Measurements from ENCODE around the gene LDLRAD4. TPM values are rescaled to one million over a fixed set of nuclear protein-coding genes. Genes with fewer than 3 reads are reported as not detected.

LDLRAD4 gene
- total RNA-seq, 1 experiment from 2014 or later = not detected

DNA sequence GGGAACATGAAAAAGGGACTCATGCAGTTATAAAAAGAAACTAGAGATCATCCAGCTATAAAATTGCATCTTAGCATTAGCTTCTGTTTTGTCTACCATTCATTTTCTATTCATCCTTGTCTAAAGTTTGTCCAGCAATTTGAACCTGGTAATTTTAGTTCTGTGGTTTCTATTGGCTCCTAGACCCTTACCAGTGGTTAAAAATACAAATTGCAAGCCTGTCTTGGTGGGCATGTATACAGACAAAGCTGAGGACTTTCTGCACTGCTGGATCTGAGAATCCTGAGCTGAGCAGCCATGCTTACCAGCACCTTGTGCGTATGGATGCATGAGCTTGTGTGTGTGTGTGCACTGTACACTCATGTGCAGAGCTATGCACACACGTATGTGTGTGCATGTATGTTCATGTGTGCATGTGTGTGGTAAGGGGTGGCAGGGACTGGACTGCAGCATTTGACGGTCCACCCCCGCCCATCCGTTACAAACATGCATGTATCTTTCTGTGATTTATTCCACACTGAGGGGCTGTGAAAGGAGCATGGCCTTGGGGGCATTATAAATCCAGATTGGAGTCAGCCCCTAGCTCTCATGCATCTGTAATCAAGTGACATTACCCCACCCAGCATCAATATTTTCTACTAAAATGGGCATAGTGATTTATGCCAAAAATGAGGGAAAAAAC, 363.1 kb downstream of the LDLRAD4 start:
- TF ChIP-seq, protein P1, sequence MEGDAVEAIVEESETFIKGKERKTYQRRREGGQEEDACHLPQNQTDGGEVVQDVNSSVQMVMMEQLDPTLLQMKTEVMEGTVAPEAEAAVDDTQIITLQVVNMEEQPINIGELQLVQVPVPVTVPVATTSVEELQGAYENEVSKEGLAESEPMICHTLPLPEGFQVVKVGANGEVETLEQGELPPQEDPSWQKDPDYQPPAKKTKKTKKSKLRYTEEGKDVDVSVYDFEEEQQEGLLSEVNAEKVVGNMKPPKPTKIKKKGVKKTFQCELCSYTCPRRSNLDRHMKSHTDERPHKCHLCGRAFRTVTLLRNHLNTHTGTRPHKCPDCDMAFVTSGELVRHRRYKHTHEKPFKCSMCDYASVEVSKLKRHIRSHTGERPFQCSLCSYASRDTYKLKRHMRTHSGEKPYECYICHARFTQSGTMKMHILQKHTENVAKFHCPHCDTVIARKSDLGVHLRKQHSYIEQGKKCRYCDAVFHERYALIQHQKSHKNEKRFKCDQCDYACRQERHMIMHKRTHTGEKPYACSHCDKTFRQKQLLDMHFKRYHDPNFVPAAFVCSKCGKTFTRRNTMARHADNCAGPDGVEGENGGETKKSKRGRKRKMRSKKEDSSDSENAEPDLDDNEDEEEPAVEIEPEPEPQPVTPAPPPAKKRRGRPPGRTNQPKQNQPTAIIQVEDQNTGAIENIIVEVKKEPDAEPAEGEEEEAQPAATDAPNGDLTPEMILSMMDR (conservative IDR thresholded peaks at IDR 0.05; ENCODE audit: low read depth, low read length) = no peak
- TF ChIP-seq EZH2 (IDR thresholded peaks at IDR 0.05; ENCODE audit: low read length, unreplicated experiment) (no peak), EZH2phosphoT487 (IDR thresholded peaks at IDR 0.05; ENCODE audit: borderline replicate concordance, low read length) (no peak)
- Histone ChIP-seq H3K4me1 (ENCODE audit: insufficient read depth, low read length) (no peaks in the 10 kb centered on the region), H3F3A (ENCODE audit: low read length, unreplicated experiment) (no peaks in the 10 kb centered on the region), H3K4me2 (ENCODE audit: low read length) (no peak overlapping the region), H3K9ac (ENCODE audit: low read length) (no peak overlapping the region), H3K79me2 (ENCODE audit: low read length) (no peaks in the 10 kb centered on the region), H3K9me2 (replicated peaks; ENCODE audit: low read length) (no peaks in the 10 kb centered on the region), H3K27ac (ENCODE audit: low read length) (no peak overlapping the region), H3K9me3 (ENCODE audit: low read length) (no peaks in the 10 kb centered on the region), H3K36me3 (ENCODE audit: low read depth, low read length) (no peaks in the 10 kb centered on the region), H2AFZ (ENCODE audit: low read length) (no peak overlapping the region), H3K27me3 (ENCODE audit: low read length) (peaks cover 80% of the 10 kb centered on the region), H3K4me3 (ENCODE audit: low read length) (no peak overlapping the region), H4K20me1 (ENCODE audit: low read length) (no peaks in the 10 kb centered on the region)
- no peak for DNase-seq
- BruUV-seq (replicated peaks) = no TSS peak
- intact Hi-C loops (cut with micrococcal nuclease) = no loop called here
- CTCF ChIA-PET = interaction anchor here (0.6 kb wide), 1 partner anchor 9 kb away, joined by 3 read pairs; no protein-coding TSS in a partner anchor
- ATAC-seq = no peak
- POLR2A ChIA-PET (ENCODE audit: unreplicated experiment) = no interaction called here

DNA sequence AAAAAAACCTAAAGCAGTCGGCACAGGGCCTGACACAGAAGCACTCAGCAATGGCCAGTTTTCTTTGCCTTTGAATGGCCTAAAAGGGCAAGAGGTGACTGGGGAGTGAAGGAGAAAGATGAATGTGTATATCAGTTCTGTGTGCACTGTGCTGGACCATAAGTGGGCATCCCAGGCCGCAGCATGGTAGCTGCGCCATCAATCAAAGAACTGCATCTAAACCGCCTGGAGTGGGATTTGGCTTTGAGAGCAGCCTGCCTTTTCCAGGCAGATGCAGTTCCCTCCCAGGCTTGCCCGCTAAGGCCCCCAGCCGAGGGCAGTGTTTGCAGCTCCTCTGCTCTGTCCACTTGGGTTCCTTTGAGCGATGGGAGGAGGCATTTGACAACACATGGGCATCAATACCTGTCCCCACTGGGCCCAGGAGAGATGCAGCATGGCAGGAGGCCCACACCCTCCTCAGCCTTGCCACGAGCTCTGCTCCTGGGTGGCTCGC, 363.7 kb downstream of the LDLRAD4 start:
- POLR2A ChIA-PET (ENCODE audit: unreplicated experiment) = no interaction called here
- Histone ChIP-seq H3K9ac (ENCODE audit: low read length) (no peak overlapping the region), H3K4me2 (ENCODE audit: low read length) (no peak overlapping the region), H3K4me1 (ENCODE audit: insufficient read depth, low read length) (no peaks in the 10 kb centered on the region), H3K4me3 (ENCODE audit: low read length) (no peak overlapping the region), H3K9me2 (replicated peaks; ENCODE audit: low read length) (no peaks in the 10 kb centered on the region), H3K79me2 (ENCODE audit: low read length) (no peaks in the 10 kb centered on the region), H4K20me1 (ENCODE audit: low read length) (no peaks in the 10 kb centered on the region), H3K36me3 (ENCODE audit: low read depth, low read length) (no peaks in the 10 kb centered on the region), H3K9me3 (ENCODE audit: low read length) (no peaks in the 10 kb centered on the region), H3K27me3 (ENCODE audit: low read length) (peaks cover 74% of the 10 kb centered on the region), H3K27ac (ENCODE audit: low read length) (no peak overlapping the region), H3F3A (ENCODE audit: low read length, unreplicated experiment) (no peaks in the 10 kb centered on the region), H2AFZ (ENCODE audit: low read length) (no peak overlapping the region)
- DNase-seq (no peak), ATAC-seq (no peak)
- no TSS peak for BruUV-seq (replicated peaks)
- intact Hi-C loops (cut with micrococcal nuclease) = no loop called here
- TF ChIP-seq EZH2 (IDR thresholded peaks at IDR 0.05; ENCODE audit: low read length, unreplicated experiment) = no peak
- TF ChIP-seq, protein P1 (conservative IDR thresholded peaks at IDR 0.05; ENCODE audit: low read depth, low read length) = no peak
- CTCF ChIA-PET = no interaction called here
